ENCODE measurements around the gene SUV39H1.

DNA sequence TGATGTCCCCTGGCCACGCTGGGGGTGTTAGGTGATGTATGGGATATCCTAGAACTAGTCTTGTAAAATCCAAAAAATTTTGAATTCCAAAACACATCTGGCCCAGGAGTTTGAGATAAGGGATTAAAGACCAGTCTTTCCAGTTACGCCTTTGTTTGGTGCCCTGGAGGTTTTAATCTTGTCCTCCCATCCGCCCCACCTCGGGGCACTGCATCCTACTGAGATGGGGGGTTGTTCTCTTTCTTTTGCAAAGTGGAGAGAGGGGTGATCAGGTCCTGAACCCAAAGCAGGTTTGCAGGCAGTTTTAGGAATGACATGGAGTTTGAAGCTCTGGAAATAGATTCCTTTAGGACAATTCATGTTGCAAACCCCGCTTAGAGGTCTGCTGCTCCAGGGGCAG is 1.8 kb downstream of the SUV39H1 start:
- TF ChIP-seq ZNF354B (CRISPR knock-in tag; IDR thresholded peaks at IDR 0.05): no peak
- TF ChIP-seq, protein P1, sequence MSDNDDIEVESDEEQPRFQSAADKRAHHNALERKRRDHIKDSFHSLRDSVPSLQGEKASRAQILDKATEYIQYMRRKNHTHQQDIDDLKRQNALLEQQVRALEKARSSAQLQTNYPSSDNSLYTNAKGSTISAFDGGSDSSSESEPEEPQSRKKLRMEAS (CRISPR knock-in tag; IDR thresholded peaks at IDR 0.05): no peak
- no peak for TF ChIP-seq GATA2 (CRISPR knock-in tag; IDR thresholded peaks at IDR 0.05)
- no peak for TF ChIP-seq NR2C2 (CRISPR knock-in tag; IDR thresholded peaks at IDR 0.05)
- TF ChIP-seq NR2C2 (tag; IDR thresholded peaks at IDR 0.05): no peak
- TF ChIP-seq, protein P2, sequence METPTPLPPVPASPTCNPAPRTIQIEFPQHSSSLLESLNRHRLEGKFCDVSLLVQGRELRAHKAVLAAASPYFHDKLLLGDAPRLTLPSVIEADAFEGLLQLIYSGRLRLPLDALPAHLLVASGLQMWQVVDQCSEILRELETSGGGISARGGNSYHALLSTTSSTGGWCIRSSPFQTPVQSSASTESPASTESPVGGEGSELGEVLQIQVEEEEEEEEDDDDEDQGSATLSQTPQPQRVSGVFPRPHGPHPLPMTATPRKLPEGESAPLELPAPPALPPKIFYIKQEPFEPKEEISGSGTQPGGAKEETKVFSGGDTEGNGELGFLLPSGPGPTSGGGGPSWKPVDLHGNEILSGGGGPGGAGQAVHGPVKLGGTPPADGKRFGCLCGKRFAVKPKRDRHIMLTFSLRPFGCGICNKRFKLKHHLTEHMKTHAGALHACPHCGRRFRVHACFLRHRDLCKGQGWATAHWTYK (CRISPR knock-in tag; IDR thresholded peaks at IDR 0.05): no peak
- TF ChIP-seq, protein P3, sequence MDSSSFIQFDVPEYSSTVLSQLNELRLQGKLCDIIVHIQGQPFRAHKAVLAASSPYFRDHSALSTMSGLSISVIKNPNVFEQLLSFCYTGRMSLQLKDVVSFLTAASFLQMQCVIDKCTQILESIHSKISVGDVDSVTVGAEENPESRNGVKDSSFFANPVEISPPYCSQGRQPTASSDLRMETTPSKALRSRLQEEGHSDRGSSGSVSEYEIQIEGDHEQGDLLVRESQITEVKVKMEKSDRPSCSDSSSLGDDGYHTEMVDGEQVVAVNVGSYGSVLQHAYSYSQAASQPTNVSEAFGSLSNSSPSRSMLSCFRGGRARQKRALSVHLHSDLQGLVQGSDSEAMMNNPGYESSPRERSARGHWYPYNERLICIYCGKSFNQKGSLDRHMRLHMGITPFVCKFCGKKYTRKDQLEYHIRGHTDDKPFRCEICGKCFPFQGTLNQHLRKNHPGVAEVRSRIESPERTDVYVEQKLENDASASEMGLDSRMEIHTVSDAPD (CRISPR knock-in tag; IDR thresholded peaks at IDR 0.05): no peak
- TF ChIP-seq ZNF766 (CRISPR knock-in tag; conservative IDR thresholded peaks at IDR 0.05): no peak
- no peak for TF ChIP-seq KDM1A (IDR thresholded peaks at IDR 0.05)
- no peak for TF ChIP-seq EGR1 (conservative IDR thresholded peaks at IDR 0.05)
- TF ChIP-seq POU5F1 (IDR thresholded peaks at IDR 0.05; ENCODE audit: borderline replicate concordance, low read depth, low read length, partially characterized antibody): no peak

Measured in K562 (cell line).